GDM1 (cell line): ENCODE results near the gene LAGE3.

Source experiments
- DNase-seq: peaks from one replicate; lab custom pipeline; 2025; lab: John Stamatoyannopoulos, UW

The LAGE3 gene

GRCh38 chrX:154478728-154479622, at the start of gene LAGE3:
LAGE3 (minus strand) TSS chrX:154479281; CDS start chrX:154478915, 366 bp downstream.
- DNase-seq, result peak; percentile 86

GRCh38 chrX:154526901-154527675, 48.0 kb upstream of the LAGE3 start:
- no peak for DNase-seq

GRCh38 chrX:154525606-154526490, 46.8 kb upstream of the LAGE3 start:
- DNase-seq, result no peak

- DNase-seq, result no peak
These were observed 40.3 kb upstream of the LAGE3 start for GRCh38 chrX:154519389-154519788.

GRCh38 chrX:154517101-154517781, 38.2 kb upstream of the LAGE3 start:
- no peak for DNase-seq

- no peak for DNase-seq
These were observed 37.6 kb upstream of the LAGE3 start for GRCh38 chrX:154516656-154517100.

GRCh38 chrX:154515966-154516655, 37.0 kb upstream of the LAGE3 start, which contains the start of gene FAM3A:
FAM3A (minus strand) TSS chrX:154516232; CDS start chrX:154515772, 460 bp downstream.
- peak; percentile 83 for DNase-seq

GRCh38 chrX:154515090-154515965, 36.2 kb upstream of the LAGE3 start:
- DNase-seq, result no peak

GRCh38 chrX:154513716-154514115, 34.6 kb upstream of the LAGE3 start:
- no peak for DNase-seq

GRCh38 chrX:154512879-154513553, 33.9 kb upstream of the LAGE3 start:
- DNase-seq, result no peak

- no peak for DNase-seq
These were observed 32.7 kb upstream of the LAGE3 start for GRCh38 chrX:154511761-154512160.

GRCh38 chrX:154509455-154509854, 30.4 kb upstream of the LAGE3 start:
- no peak for DNase-seq

GRCh38 chrX:154508384-154508745, 29.3 kb upstream of the LAGE3 start:
- DNase-seq, result no peak

GRCh38 chrX:154507673-154508383, 28.7 kb upstream of the LAGE3 start:
- DNase-seq, result no peak

GRCh38 chrX:154506483-154507332, 27.6 kb upstream of the LAGE3 start:
- no peak for DNase-seq

- no peak for DNase-seq
These were observed 26.7 kb upstream of the LAGE3 start for GRCh38 chrX:154505734-154506133.

- no peak for DNase-seq
These were observed 23.9 kb upstream of the LAGE3 start for GRCh38 chrX:154502989-154503388.
